ENCODE data around the gene PLLP.
A peak's percentile ranks its signal among the peaks of the same experiment; 100 is the strongest.
"Not testable (repeated sequence)": the region's sequence is repeated elsewhere in the genome, so short reads cannot be mapped to it uniquely, and the experiment has no call there.

The PLLP gene

GRCh38 chr16:57303021-57303909 is 18.8 kb upstream of the PLLP start:
- no peak for DNase-seq (ENCODE audit: low spot score)

DNA sequence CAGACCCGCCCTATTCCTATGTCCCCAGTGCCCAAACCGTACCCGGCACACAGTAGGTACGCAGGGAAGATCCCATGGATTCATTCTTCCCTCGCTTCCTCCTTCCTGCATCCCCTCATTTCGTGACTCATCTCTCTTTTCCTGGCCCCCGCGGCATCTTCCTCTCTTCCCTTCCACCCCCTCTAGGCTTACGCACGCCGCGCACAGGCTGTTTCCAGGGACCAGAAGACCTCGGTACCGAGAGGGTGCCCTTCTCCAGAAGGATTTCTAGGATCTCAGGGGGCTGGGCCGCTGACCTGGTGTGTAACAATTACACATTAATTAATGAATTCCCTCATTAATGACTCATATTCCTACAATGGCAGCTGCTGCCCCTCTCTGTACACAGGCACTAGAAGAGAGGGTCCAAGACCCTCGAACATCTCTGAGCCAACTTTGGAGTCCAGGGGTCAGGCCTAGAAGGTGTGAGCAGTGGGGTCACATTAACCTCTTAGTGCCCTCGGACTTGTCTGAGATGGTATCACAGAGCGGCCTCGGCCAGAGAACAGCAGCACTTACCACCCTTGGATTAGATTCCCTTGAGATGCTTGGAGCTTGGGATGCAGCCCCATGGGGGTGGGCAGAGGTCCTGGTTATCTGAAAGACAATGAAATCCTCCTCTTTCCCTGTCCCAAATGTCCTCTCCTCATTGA is 16.8 kb upstream of the PLLP start:
- no peak for DNase-seq (ENCODE audit: low spot score)

- peak; percentile 64 for DNase-seq (ENCODE audit: low spot score)
Measured at GRCh38 chr16:57300387-57301125, 16.1 kb upstream of the PLLP start.

DNA sequence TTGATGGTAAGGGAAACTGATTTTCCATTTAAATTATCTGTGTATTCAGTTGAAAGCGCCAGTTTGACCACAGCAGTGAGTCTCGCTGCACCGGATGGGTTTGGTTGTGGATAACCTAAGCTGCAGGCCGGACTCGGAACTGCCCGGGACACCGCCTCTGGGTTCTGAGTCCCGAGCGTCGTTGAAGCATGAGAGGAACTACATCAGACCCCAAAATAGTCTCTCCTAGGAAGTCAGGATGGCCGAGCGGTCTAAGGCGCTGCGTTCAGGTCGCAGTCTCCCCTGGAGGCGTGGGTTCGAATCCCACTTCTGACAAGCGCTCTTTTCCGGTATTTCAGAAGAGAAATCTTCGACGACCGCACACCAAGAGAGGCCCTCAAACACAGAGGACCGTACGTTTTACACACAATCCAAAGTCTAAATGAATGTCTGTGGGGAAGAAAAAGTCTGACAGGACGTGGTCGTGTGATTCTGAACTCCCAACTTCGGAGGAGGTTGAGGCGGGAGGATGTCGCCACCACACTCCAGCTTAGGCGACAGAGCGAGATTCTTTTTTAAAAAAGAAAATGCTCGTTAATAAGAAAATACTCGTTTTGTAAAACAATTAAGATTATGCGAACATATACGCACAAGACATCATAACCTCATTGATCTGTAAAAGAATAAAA is 15.4 kb upstream of the PLLP start:
- no peak for DNase-seq (ENCODE audit: low spot score)

GRCh38 chr16:57299009-57299718 is 14.7 kb upstream of the PLLP start:
- DNase-seq (ENCODE audit: low spot score), result no peak

- no peak for DNase-seq (ENCODE audit: low spot score)
Measured at GRCh38 chr16:57297856-57298255, 13.4 kb upstream of the PLLP start.

DNA sequence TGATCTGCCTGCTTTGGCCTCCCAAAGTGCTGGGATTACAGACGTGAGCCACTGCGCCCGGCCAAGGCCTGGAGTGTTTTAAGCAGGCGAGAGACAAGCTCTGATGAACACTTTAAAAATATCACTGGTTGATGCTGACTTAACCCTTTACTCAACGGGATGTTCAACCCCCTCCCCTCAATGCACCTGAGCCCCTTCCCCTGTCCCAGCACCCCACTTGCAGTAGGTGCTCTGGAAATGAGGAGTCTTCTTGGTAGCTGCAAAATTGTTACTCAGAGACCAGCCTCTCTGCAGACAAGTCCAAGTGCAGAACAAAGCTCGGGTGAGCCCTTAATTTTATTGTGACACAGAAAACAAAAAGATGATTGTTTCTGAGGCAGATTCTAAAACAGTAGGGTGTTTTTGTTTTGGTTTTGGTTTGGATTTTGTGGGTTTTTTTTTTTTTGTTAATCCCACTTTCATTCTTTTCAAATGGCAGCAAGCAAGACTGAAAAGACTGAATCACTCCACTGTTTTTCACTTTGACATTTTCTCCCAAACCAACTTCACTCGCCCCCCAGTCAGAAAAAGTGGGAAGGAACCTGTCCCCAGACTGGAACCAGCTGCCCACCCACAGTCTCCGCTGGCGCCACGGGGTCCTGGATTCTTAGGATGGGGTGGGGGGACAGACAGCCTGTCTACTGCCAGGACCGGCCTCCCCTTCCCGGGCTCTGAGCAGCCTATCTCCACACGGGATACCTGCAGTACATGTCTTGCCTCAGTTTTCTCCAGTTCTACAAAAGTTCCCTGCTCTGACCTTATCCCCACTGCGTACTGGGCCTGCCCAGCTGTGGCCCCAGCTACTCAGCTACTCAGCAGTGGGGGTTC is 5.2 kb upstream of the PLLP start:
- no peak for DNase-seq (ENCODE audit: low spot score)

- no peak for DNase-seq (ENCODE audit: low spot score)
Measured at GRCh38 chr16:57285379-57285778, 907 bp upstream of the PLLP start.

DNA sequence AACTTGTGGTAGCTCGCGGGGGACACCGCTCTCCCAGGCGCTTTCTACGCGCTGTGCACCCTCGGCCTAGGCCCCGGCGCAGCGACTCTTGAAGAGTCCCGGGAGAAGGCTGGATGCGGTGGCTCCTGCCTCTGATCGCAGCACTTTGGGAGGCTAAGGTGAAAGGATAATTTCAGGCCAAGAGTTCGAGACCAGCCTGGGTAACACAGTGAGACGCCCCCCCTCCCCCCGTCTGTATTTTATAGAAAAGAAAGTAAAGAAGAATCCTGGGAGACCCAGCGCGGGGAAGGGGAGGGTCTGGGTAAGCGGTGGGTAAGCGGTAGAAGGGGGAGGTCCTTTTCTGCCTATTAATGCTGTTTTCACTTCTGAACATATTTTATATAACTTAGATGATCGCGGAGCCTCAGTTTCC is 486 bp upstream of the PLLP start:
- no peak for DNase-seq (ENCODE audit: low spot score)

GRCh38 chr16:57283959-57284208 is 588 bp downstream of the PLLP start:
- no peak for DNase-seq (ENCODE audit: low spot score)

DNA sequence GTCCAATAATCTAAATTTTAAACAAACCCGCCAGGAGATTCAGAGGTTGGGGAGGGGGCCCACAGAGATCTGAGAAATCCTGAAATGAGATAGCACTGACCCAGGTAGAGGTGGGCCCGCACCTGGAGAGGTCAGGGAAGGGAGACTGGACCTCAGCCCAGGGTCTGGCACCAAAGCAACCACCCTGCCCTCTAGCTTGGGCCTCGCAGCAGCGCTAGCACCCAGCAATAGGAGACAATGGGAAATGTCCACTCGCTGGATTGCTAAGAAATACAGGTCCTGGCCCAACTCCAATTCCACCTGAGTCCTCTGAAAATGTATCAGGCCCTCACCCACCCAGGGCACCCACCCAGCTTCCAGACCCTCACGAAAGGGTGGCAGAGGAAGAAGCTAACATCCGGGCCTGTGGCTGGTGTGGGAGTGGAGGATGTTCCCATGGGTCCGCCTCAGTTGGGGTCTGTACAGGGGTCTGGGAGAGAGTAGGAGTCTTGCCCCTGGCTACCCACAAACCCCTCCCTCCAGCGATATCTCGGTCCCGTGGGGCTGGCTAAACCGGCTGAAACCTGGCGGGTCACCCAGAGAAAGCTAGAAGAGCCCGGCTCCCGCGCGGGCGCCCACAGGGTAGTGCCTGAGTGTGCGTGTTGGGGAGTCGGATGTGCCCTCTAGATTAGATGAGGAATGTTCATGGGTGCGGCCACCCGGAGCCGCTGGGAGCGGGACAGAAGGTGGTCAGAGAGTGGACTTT is 1.1 kb downstream of the PLLP start:
- DNase-seq (ENCODE audit: low spot score), result no peak

DNA sequence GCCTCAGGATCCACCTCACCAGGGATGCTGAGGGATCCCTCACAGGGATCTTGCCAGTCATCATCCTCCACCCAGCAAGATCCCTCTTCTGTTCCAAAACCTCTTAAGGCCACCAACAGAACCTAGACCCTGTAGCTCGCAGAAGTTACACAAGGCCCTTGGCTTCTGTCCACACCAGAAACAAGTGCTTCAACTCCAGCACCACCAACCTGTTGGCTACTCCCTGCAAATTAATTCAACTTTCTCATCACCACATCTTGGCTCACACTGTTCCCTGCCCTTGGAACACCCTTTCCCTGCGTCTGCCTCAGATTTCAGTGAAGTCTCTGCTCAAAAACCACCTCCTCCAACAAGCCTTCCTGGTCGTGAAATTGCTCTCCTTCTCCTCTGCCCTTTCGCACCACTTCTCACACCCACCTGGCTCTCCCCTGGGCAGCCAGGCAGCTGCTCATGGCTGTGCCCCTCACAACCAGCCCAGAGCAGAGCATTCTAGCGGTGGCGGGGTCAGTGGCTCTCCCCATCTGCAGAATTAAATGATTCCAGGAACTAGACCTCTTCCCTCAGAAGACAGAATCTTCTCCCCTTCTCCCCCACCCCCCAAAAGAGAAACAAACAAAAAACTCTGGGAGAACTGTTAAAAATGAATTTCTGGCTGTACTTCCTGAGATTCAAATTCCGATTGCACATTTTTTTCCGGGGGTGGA is 1.8 kb downstream of the PLLP start:
- DNase-seq (ENCODE audit: low spot score), result no peak

DNA sequence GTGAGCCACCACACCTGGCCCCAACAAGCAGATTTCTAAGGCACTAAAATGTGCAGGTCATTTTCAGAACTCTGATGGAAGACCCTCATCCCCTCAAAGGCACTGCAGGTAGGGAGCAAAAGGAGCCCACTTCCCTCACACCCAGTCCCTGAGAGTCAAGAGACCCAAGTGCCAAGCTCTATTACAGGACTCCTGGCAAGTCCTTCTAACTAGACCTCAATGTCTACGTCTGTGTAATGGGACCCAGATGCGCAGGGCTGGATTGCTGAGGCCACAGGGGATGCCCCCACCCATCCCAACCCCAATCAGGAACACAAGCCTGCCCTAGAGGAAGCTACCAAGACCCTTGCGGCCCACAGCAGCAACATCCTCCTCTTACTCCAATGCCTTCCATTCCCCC is 2.7 kb downstream of the PLLP start:
- no peak for DNase-seq (ENCODE audit: low spot score)

- no peak for DNase-seq (ENCODE audit: low spot score)
Measured at GRCh38 chr16:57279780-57280638, 4.5 kb downstream of the PLLP start.

DNA sequence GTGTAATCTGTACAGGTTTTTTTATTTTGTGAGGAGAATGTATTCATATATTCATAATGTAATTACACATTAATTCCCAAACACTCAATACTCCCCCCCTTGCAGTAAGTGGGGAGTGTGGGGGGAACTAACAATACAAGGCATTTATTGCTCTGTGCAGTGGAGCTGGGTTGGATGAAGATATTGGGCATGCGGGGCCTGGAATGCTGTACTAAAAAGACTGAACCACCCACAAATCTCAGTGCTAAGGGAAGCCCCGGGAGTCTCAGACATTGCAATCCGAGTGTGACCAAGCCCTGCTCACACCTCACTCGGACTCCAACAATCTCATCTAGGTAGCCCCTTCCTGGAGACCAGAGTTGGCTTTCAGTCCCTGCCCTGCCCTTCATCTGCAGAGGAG is 6.0 kb downstream of the PLLP start:
- no peak for DNase-seq (ENCODE audit: low spot score)

DNA sequence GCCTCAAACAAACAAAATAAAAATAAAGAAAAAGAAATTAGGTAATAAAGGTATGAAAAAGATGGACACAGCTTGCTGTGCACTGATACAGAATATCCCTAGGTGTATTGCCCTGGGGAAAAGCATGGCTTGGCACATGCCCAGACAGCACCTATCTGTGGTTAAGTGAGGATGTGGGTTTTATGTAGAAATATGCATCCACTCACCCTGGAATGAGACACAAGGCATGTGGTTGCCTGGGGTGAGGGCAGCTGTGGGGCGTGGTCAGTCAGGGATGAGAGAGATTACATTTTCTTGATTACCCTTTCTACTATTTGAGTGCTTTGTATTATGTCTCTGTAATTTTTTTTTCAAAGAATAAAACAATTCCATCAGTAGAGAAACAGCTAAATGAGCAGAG is 6.9 kb downstream of the PLLP start:
- no peak for DNase-seq (ENCODE audit: low spot score)

DNA sequence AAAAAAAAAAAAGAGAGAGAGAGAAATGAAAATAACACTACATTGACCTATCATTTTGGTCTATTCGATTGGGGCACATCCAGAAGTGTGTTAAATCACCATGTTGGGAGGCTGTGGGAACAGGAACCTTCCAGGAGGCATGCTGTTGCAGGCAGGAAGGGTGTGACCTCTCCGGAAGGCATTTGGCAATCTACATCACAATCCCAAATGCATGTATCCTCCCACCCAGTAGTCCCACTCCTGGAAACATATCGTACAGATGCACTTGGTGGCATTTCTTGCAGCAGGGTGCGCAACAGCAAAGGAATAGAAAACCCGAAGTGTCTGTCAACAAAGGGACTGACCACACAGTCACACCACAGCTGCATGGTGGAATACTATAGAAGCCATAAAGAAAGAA is 7.9 kb downstream of the PLLP start:
- DNase-seq (ENCODE audit: low spot score), result no peak

- not testable (repeated sequence) for DNase-seq (ENCODE audit: low spot score)
Measured at GRCh38 chr16:57275946-57276345, 8.5 kb downstream of the PLLP start.

DNA sequence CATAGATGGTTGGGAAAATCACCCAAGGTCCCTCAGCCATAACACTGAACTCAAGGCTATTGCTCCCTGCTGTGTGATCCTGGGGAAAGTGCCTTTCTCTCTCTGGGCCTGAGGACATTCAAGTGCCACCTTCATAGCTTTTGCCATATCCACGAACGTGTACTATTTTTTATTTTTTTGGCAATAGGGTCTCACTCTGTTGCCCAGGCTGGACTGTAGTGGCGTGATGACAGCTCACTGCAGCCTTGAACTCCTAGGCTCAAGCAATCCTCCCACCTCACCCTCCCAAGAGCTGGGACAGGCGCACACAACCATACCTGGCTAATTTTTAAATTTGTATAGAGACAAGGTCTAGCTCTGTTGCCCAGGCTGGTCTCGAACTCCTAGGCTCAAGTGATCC is 10.6 kb downstream of the PLLP start:
- DNase-seq (ENCODE audit: low spot score), result no peak

Measured in HuH-7 (cell line).